ENCODE data around the gene ARF1.

DNA sequence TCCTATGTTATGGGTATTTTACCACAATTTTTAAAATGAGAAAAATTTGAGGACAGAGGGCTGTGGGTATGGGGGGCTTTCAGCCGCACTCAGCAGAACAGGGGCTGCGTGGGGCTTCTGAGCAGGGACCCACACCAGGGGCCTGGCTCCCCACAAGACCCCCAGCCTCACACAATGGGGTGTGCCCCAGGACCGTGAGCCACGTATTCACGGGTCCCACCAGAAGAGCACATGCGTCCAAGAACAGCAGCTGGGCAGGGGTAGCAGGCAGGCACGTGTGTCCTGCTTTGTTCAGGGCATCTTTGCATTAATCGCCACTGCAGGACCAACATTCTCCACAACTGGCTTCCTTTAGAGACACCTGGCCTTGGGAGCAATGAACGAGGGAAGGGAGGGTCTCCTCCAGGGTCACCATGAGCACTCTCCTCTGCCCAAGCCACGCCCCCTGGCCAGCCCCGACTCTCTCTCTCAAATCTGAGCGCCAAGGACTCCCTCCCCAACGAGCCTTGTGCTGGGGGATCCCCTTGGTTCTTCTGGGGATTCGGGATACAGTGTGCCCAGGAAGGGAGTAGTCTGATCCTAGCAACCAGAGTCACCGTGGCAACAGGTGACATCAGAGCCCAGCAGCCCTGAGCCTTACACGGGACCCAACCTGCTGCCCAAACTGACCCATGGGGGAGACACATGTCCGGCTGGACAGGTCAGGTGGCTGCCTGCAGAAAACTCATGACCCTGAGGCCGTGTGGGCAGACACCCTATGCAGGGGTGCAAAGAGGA, 7.4 kb upstream of the ARF1 start:
- TF ChIP-seq POLR2A (IDR thresholded peaks at IDR 0.05; ENCODE audit: low read depth, low read length) (no peak), TAF1 (IDR thresholded peaks at IDR 0.05; ENCODE audit: borderline replicate concordance, low read depth, low read length) (no peak)

Data from GM12892 (cell line).